GM23338 (cell line): ENCODE results near the gene RHO. TPM values are rescaled to one million over a fixed set of nuclear protein-coding genes. Genes with fewer than 3 reads are reported as not detected.

Experiments
- ATAC-seq: fragments of 200-7000 bp; cut with Tn5 transposase; 3 replicates; pipeline ENCODE4 v1.9.1; 2020
- DNase-seq: peaks from one replicate; pipeline ENCODE4 v3.0.0-alpha.2; 2015; ENCODE audit warnings: low spot score
- H2AFZ ChIP-seq: fragments of 200-600 bp; sonication (generic); 2 replicates; pipeline ENCODE4 v1.8.0; 2016; ENCODE audit warnings: antibody characterized with exemption, mild to moderate bottlenecking, moderate library complexity
- H3F3A ChIP-seq: fragments of 200-600 bp; sonication (generic); replicated peaks from 2 replicates; pipeline ENCODE4 v1.8.0; 2017; ENCODE audit warnings: antibody characterized with exemption, mixed run types, low read depth
- H3K27ac ChIP-seq: fragments of 200-600 bp; sonication (generic); 2 replicates; pipeline ENCODE4 v1.6.1; 2016; ENCODE audit warnings: low read depth
- H3K27me3 ChIP-seq: fragments of 200-600 bp; sonication (generic); 2 replicates; pipeline ENCODE4 v1.8.0; 2016; ENCODE audit warnings: mild to moderate bottlenecking, mixed run types, moderate library complexity; ENCODE audit not compliant: insufficient read depth
- H3K36me3 ChIP-seq: fragments of 200-600 bp; sonication (generic); 2 replicates; pipeline ENCODE4 v1.8.0; 2016; ENCODE audit warnings: mild to moderate bottlenecking; ENCODE audit not compliant: insufficient read depth
- H3K4me1 ChIP-seq: fragments of 200-600 bp; sonication (generic); 2 replicates; pipeline ENCODE4 v1.8.0; 2016; ENCODE audit warnings: mild to moderate bottlenecking, moderate library complexity; ENCODE audit not compliant: insufficient read depth
- H3K4me2 ChIP-seq: fragments of 200-600 bp; sonication (generic); 2 replicates; pipeline ENCODE4 v1.7.1; 2017; ENCODE audit warnings: mixed run types
- H3K4me3 ChIP-seq: fragments of 200-600 bp; sonication (generic); 2 replicates; pipeline ENCODE4 v1.6.1; 2016; ENCODE audit warnings: mixed run types
- H3K79me2 ChIP-seq: fragments of 200-600 bp; sonication (generic); replicated peaks from 2 replicates; pipeline ENCODE4 v1.8.0; 2017; ENCODE audit warnings: mild to moderate bottlenecking; ENCODE audit not compliant: insufficient read depth
- H3K9me2 ChIP-seq: fragments of 200-600 bp; sonication (generic); 2 replicates; pipeline ENCODE4 v1.8.0; 2017; ENCODE audit not compliant: insufficient read depth
- H4K20me1 ChIP-seq: fragments of 200-600 bp; sonication (generic); replicated peaks from 2 replicates; pipeline ENCODE4 v1.8.0; 2017; ENCODE audit warnings: mild to moderate bottlenecking; ENCODE audit not compliant: insufficient read depth
- H3K27ac Mint-ChIP-seq: 2 replicates; pipeline ENCODE4 v1.8.0; 2020; ENCODE audit warnings: inconsistent platforms, mild to moderate bottlenecking, moderate library complexity, mixed read lengths
- H3K27me3 Mint-ChIP-seq: 3 replicates; pipeline ENCODE4 v1.8.0; 2022; ENCODE audit warnings: low read depth, mild to moderate bottlenecking, moderate library complexity, mixed read lengths, inconsistent platforms; ENCODE audit not compliant: insufficient read depth, poor library complexity
- H3K36me3 Mint-ChIP-seq: 3 replicates; pipeline ENCODE4 v1.8.0; 2021; ENCODE audit warnings: low read depth, mild to moderate bottlenecking, inconsistent platforms, moderate library complexity, mixed read lengths
- H3K4me1 Mint-ChIP-seq: 3 replicates; pipeline ENCODE4 v1.8.0; 2020; ENCODE audit warnings: mild to moderate bottlenecking, inconsistent platforms, mixed read lengths
- H3K4me3 Mint-ChIP-seq: 3 replicates; pipeline ENCODE4 v1.8.0; 2021; ENCODE audit warnings: moderate library complexity, mild to moderate bottlenecking, inconsistent platforms, mixed read lengths
- H3K9me3 Mint-ChIP-seq: 3 replicates; pipeline ENCODE4 v1.8.0; 2020; ENCODE audit warnings: moderate library complexity, mild to moderate bottlenecking, inconsistent platforms, mixed read lengths
- CREB1 ChIP-seq: fragments of 250-450 bp; sonication (Bioruptor Pico); IDR thresholded peaks from 2 replicates; pipeline ENCODE4 v1.5.0; 2020; ENCODE audit warnings: low read depth, mild to moderate bottlenecking, moderate library complexity
- EZH2 ChIP-seq: fragments of 200-600 bp; sonication (generic); IDR thresholded peaks from one replicate; pipeline ENCODE4 v1.8.0; 2017; ENCODE audit warnings: antibody characterized with exemption, mild to moderate bottlenecking, low read depth; ENCODE audit not compliant: unreplicated experiment
- EZH2phosphoT487 ChIP-seq: fragments of 200-600 bp; sonication (generic); IDR thresholded peaks from one replicate; pipeline ENCODE4 v1.8.1; 2018; ENCODE audit warnings: antibody characterized with exemption; ENCODE audit not compliant: unreplicated experiment
- JUNB ChIP-seq: IDR thresholded peaks from one replicate; pipeline ENCODE4 v1.6.1; 2016; ENCODE audit warnings: antibody characterized with exemption; ENCODE audit not compliant: unreplicated experiment
- NANOG ChIP-seq: IDR thresholded peaks from 2 replicates; pipeline ENCODE4 v1.6.1; 2016; ENCODE audit warnings: antibody characterized with exemption, borderline replicate concordance
- POLR2AphosphoS5 ChIP-seq: IDR thresholded peaks from 2 replicates; pipeline ENCODE4 v1.6.1; 2016; ENCODE audit warnings: antibody characterized with exemption, low read depth
- STAT1 ChIP-seq: IDR thresholded peaks from one replicate; pipeline ENCODE4 v1.6.1; 2016; ENCODE audit warnings: antibody characterized with exemption; ENCODE audit not compliant: unreplicated experiment
- ZNF114 ChIP-seq: fragments of 250-450 bp; sonication (Bioruptor Pico); IDR thresholded peaks from 2 replicates; pipeline ENCODE4 v1.5.0; 2020; ENCODE audit warnings: mild to moderate bottlenecking, moderate library complexity
- ZNF331 ChIP-seq: fragments of 250-450 bp; sonication (Bioruptor Pico); IDR thresholded peaks from 2 replicates; pipeline ENCODE4 v1.5.0; 2020; ENCODE audit warnings: low read depth, mild to moderate bottlenecking, moderate library complexity
- polyA plus RNA-seq: library from polyadenylated mRNA; unstranded; fragments of >200 nt; fragmentation: Nextera tagmentation; extraction: Ambion mirVana; gene quantifications from 2 replicates; pipeline ENCODE4 v1.2.1, GENCODE V29; 2016
- total RNA-seq: library from RNA; depleted of rRNA; stranded (reverse); fragments of >200 nt; shearing (Covaris generic); gene quantifications from 2 replicates; pipeline ENCODE4 v1.2.3, GENCODE V29; 2014
- TF ChIP-seq, protein P1 (sequence below): IDR thresholded peaks from one replicate; pipeline ENCODE4 v1.6.1; 2018; ENCODE audit warnings: antibody characterized with exemption; ENCODE audit not compliant: unreplicated experiment
- TF ChIP-seq, protein P2 (sequence below), 2 experiments: fragments of 200-600 bp in 1 of 2; sonication (generic) in 1 of 2; conservative IDR thresholded peaks; 2 replicates each; pipeline versions ENCODE4 v1.5.1 to v1.6.1; 2016 to 2017; ENCODE audit warnings: antibody characterized with exemption in 2 of 2, low read depth in 2 of 2, mild to moderate bottlenecking in 2 of 2, moderate library complexity in 1 of 2
- TF ChIP-seq, protein P3 (sequence below): fragments of 250-450 bp; sonication (Bioruptor Pico); IDR thresholded peaks from 2 replicates; pipeline ENCODE4 v1.5.0; 2020; ENCODE audit warnings: mild to moderate bottlenecking, moderate library complexity
- TF ChIP-seq, protein P4 (sequence below): IDR thresholded peaks from 2 replicates; pipeline ENCODE4 v1.6.1; 2016; ENCODE audit warnings: antibody characterized with exemption

Gene RHO
- total and polyA plus RNA-seq, 2 experiments from 2014 or later = not detected

DNA sequence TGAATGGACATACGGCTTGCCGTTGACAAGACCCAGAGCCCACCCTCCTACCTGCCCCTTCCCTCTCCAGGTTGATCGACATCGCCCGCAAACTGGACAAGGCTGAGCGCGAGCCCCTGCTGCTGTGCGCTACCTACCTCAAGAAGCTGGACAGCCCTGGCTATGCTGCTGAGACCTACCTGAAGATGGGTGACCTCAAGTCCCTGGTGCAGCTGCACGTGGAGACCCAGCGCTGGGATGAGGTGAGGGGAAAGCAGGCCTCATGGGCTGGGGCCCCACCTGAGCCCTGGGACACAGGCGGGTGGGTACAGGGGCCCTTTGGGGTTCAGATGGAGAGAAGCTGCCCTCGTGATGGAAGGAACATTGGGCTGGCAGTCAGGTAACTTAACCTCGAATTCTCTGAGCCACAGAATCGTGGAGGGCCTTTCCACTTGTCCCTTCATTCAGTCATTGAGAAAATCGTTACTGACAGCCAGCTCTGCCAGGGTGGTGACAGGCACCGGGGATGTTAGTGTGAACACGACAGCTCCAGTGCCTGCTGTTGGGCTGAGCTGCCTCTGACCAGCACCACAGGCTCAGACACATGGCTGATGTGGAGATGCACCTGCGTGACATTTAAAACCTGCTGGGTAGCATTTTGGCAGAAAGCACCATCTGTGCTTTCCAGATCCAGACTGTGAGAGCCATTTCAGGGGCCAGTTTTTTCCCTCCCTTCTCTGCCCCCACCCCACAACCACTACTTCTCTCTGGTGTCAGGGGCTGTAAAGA, 25.6 kb upstream of the RHO start:
- Mint-ChIP-seq H3K4me3 (no peak overlapping the region), H3K27ac (no peak overlapping the region), H3K9me3 (no peaks in the 10 kb centered on the region), H3K36me3 (peaks cover 8% of the 10 kb centered on the region; the same call in 2 of the 3 replicates), H3K27me3 (peaks cover 13% of the 10 kb centered on the region), H3K4me1 (peaks cover 8% of the 10 kb centered on the region)
- no peaks in the 10 kb centered on the region for H3K79me2 ChIP-seq
- H3F3A ChIP-seq = no peaks in the 10 kb centered on the region; the same call in 1 of the 2 replicates
- no peak for DNase-seq
- H3K9me2 ChIP-seq = no peaks in the 10 kb centered on the region
- H3K4me3 ChIP-seq = no peak overlapping the region
- H3K27me3 ChIP-seq = no peaks in the 10 kb centered on the region
- no peak overlapping the region for H3K4me2 ChIP-seq
- no peak overlapping the region for H3K27ac ChIP-seq
- TF ChIP-seq STAT1 (no peak), NANOG (no peak), CREB1 (CRISPR knock-in tag) (no peak), ZNF331 (CRISPR knock-in tag) (no peak), POLR2AphosphoS5 (no peak), EZH2 (no peak), EZH2phosphoT487 (no peak), JUNB (no peak), ZNF114 (no peak)
- TF ChIP-seq, protein P1, sequence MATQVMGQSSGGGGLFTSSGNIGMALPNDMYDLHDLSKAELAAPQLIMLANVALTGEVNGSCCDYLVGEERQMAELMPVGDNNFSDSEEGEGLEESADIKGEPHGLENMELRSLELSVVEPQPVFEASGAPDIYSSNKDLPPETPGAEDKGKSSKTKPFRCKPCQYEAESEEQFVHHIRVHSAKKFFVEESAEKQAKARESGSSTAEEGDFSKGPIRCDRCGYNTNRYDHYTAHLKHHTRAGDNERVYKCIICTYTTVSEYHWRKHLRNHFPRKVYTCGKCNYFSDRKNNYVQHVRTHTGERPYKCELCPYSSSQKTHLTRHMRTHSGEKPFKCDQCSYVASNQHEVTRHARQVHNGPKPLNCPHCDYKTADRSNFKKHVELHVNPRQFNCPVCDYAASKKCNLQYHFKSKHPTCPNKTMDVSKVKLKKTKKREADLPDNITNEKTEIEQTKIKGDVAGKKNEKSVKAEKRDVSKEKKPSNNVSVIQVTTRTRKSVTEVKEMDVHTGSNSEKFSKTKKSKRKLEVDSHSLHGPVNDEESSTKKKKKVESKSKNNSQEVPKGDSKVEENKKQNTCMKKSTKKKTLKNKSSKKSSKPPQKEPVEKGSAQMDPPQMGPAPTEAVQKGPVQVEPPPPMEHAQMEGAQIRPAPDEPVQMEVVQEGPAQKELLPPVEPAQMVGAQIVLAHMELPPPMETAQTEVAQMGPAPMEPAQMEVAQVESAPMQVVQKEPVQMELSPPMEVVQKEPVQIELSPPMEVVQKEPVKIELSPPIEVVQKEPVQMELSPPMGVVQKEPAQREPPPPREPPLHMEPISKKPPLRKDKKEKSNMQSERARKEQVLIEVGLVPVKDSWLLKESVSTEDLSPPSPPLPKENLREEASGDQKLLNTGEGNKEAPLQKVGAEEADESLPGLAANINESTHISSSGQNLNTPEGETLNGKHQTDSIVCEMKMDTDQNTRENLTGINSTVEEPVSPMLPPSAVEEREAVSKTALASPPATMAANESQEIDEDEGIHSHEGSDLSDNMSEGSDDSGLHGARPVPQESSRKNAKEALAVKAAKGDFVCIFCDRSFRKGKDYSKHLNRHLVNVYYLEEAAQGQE = no peak
- TF ChIP-seq, protein P2, sequence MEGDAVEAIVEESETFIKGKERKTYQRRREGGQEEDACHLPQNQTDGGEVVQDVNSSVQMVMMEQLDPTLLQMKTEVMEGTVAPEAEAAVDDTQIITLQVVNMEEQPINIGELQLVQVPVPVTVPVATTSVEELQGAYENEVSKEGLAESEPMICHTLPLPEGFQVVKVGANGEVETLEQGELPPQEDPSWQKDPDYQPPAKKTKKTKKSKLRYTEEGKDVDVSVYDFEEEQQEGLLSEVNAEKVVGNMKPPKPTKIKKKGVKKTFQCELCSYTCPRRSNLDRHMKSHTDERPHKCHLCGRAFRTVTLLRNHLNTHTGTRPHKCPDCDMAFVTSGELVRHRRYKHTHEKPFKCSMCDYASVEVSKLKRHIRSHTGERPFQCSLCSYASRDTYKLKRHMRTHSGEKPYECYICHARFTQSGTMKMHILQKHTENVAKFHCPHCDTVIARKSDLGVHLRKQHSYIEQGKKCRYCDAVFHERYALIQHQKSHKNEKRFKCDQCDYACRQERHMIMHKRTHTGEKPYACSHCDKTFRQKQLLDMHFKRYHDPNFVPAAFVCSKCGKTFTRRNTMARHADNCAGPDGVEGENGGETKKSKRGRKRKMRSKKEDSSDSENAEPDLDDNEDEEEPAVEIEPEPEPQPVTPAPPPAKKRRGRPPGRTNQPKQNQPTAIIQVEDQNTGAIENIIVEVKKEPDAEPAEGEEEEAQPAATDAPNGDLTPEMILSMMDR (conservative IDR thresholded peaks at IDR 0.05; ENCODE audit: low read depth in 2 of 2) = no peak
- TF ChIP-seq, protein P3, sequence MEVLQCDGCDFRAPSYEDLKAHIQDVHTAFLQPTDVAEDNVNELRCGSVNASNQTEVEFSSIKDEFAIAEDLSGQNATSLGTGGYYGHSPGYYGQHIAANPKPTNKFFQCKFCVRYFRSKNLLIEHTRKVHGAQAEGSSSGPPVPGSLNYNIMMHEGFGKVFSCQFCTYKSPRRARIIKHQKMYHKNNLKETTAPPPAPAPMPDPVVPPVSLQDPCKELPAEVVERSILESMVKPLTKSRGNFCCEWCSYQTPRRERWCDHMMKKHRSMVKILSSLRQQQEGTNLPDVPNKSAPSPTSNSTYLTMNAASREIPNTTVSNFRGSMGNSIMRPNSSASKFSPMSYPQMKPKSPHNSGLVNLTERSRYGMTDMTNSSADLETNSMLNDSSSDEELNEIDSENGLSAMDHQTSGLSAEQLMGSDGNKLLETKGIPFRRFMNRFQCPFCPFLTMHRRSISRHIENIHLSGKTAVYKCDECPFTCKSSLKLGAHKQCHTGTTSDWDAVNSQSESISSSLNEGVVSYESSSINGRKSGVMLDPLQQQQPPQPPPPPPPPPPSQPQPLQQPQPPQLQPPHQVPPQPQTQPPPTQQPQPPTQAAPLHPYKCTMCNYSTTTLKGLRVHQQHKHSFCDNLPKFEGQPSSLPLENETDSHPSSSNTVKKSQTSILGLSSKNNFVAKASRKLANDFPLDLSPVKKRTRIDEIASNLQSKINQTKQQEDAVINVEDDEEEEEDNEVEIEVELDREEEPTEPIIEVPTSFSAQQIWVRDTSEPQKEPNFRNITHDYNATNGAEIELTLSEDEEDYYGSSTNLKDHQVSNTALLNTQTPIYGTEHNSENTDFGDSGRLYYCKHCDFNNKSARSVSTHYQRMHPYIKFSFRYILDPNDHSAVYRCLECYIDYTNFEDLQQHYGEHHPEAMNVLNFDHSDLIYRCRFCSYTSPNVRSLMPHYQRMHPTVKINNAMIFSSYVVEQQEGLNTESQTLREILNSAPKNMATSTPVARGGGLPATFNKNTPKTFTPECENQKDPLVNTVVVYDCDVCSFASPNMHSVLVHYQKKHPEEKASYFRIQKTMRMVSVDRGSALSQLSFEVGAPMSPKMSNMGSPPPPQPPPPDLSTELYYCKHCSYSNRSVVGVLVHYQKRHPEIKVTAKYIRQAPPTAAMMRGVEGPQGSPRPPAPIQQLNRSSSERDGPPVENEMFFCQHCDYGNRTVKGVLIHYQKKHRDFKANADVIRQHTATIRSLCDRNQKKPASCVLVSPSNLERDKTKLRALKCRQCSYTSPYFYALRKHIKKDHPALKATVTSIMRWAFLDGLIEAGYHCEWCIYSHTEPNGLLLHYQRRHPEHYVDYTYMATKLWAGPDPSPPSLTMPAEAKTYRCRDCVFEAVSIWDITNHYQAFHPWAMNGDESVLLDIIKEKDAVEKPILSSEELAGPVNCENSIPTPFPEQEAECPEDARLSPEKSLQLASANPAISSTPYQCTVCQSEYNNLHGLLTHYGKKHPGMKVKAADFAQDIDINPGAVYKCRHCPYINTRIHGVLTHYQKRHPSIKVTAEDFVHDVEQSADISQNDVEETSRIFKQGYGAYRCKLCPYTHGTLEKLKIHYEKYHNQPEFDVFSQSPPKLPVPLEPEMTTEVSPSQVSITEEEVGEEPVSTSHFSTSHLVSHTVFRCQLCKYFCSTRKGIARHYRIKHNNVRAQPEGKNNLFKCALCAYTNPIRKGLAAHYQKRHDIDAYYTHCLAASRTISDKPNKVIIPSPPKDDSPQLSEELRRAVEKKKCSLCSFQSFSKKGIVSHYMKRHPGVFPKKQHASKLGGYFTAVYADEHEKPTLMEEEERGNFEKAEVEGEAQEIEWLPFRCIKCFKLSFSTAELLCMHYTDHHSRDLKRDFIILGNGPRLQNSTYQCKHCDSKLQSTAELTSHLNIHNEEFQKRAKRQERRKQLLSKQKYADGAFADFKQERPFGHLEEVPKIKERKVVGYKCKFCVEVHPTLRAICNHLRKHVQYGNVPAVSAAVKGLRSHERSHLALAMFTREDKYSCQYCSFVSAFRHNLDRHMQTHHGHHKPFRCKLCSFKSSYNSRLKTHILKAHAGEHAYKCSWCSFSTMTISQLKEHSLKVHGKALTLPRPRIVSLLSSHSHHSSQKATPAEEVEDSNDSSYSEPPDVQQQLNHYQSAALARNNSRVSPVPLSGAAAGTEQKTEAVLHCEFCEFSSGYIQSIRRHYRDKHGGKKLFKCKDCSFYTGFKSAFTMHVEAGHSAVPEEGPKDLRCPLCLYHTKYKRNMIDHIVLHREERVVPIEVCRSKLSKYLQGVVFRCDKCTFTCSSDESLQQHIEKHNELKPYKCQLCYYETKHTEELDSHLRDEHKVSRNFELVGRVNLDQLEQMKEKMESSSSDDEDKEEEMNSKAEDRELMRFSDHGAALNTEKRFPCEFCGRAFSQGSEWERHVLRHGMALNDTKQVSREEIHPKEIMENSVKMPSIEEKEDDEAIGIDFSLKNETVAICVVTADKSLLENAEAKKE = no peak
- TF ChIP-seq, protein P4, sequence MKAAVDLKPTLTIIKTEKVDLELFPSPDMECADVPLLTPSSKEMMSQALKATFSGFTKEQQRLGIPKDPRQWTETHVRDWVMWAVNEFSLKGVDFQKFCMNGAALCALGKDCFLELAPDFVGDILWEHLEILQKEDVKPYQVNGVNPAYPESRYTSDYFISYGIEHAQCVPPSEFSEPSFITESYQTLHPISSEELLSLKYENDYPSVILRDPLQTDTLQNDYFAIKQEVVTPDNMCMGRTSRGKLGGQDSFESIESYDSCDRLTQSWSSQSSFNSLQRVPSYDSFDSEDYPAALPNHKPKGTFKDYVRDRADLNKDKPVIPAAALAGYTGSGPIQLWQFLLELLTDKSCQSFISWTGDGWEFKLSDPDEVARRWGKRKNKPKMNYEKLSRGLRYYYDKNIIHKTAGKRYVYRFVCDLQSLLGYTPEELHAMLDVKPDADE = no peak
- no peak for ATAC-seq
- no peaks in the 10 kb centered on the region for H4K20me1 ChIP-seq
- H3K4me1 ChIP-seq = no peaks in the 10 kb centered on the region
- H2AFZ ChIP-seq = no peak overlapping the region
- H3K36me3 ChIP-seq = no peaks in the 10 kb centered on the region
